NK-92 (cell line): ENCODE measurements around the gene KAT6B.
"Not testable (repeated sequence)": the region's sequence is repeated elsewhere in the genome, so short reads cannot be mapped to it uniquely, and the experiment has no call there.

Experiments
- DNase-seq: peaks from one replicate; lab custom pipeline; 2025; ENCODE audit not compliant: unreplicated experiment; lab: John Stamatoyannopoulos, UW

Gene KAT6B

GRCh38 chr10:74917481-74918077 is 91.2 kb downstream of the KAT6B start:
- DNase-seq: no peak

DNA sequence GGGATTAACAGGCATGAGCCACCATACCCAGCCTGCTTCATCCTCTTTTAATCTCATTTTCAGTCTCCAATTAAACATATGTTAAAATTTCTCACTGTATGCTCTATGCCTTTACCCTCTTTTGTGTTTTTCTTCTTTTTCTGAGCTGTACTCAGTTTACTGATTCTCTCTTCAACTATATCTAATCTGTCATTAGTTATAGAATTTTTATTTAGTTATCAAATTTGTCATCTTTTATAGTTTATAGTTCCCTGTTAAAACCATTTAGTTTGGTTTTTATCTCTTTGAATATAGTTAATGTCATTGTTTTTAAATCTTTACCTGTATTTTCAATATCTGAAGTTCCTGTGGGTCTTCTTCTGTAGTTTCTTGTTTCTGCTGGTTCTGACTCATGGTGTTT is 93.3 kb downstream of the KAT6B start:
- DNase-seq: no peak

DNA sequence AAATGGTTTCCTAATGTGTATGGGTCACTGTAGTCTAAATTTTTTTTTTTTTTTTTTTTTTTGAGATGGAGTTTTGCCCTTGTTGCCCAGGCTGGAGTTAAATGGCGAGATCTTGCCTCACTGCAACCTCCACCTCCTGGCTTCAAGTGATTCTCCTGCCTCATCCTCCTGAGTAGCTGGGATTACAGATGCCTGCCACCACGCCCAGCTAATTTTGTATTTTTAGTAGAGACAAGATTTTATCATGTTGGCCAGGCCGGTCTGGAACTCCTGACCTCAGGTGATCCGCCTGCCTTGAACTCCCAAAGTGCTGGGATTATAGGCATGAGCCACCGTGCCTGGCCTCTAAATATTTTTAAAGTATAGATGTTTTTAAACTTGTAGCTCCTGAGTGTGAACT is 94.7 kb downstream of the KAT6B start:
- DNase-seq: not testable (repeated sequence)

DNA sequence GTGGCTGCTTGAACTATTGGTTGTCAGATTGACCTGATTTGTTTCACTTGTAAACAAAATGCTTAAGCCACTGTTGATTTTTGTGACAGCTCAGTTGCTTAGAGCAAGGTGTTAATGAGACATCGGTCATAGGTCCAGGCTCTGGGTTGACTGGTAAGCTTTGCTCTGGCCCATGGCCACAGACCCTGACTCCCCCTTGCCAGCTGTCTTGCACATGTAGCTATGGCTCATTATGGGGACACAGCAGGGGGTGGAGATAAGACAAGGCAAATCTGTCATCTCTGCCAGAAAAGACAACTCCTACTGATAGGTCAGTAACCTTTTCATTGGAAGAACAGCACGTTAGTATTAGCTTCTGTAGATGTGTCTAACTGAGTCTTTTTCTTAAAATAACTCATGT is 95.3 kb downstream of the KAT6B start:
- no peak for DNase-seq

DNA sequence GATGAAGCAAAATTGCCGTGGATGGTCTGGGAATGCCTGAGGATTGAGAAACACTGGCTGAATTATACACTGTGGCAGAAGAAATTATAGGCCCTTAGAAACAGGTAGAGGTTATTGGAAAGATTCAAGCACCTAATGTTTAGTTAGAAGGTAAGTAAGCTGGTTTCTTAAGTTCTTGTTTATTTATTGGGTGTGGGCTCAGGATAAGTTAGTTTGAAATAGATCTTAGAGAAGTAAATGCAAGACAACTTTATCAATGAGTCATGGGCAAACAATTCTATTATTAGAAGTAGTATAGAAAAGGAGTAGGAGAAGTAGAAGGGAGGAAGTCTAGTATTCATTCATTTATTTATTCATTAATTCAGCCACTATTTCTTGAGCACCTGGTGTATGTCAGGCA is 96.5 kb downstream of the KAT6B start:
- DNase-seq: no peak

- DNase-seq: no peak
Measured at GRCh38 chr10:74923556-74923955, 97.2 kb downstream of the KAT6B start.

DNA sequence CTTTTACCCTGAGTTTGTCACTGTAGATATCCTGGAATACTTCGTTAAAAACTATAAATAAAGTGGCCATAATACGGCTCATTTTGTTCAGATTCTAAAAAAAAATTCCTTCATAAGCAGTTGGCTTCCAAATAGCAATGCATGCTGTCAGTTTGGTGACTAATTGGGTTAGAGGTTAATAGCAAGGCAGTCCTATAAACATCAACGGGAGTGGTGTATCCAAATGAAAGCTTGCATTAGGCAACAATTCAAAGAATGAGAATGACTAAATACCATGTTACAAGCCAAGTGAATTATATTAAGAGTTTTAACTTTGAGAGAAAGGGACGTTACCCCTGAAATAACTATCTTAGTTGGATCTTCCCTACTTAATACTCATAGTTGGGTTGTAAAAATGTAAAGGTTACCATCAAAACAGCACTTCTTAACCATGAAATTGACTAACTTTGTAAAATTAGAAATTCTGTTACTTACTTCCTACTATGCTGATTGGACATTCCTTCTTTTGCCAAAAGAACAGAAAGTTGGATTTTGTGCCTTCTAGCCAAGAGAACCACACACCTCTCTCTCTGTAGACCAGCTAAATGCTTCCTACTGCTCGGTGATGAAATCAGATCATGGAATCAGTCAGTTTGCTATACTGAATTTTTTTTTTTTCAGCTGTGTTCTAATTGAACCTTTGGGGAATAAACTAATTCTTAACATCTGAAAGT is 98.0 kb downstream of the KAT6B start:
- no peak for DNase-seq

- no peak for DNase-seq
Measured at GRCh38 chr10:74925291-74925690, 98.9 kb downstream of the KAT6B start.

- DNase-seq: no peak
Measured at GRCh38 chr10:74925708-74926107, 99.3 kb downstream of the KAT6B start.

DNA sequence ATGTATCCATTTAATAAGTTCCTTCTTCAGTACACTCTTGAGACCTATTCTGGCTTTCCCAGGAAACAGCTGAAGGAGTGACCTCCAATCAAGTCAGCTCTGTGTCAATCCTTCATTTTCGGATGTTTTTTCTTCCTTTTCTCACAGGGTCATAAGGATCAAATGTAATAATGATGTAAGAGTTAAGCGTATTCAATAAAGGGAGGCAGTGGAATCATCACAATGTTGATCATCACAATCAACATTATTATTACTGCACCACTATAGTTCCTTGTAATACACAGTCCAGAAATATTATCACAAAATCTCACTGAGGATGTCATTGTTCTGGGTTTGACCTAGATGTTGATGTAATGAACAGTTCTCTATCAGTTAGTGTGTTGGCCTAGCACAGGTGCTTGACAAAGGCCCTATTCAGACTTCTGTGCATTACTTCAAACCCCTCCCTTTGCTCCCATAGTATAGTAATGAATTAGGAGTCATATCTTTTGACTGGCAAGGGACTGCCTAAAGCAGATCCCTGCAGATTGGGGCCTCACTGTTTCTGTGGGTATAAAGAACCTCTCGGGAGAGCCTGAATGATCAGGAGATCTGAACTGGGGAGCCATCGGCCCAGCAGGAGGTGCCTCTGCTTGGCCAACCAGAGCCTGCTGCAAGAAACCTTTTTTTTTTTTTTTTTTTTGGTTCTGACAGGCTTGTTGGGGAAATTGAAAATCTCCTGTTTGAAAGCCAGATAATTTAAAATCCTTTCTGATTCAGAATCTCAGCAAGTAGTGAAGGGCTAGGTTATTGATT is 100.6 kb downstream of the KAT6B start:
- DNase-seq: no peak

DNA sequence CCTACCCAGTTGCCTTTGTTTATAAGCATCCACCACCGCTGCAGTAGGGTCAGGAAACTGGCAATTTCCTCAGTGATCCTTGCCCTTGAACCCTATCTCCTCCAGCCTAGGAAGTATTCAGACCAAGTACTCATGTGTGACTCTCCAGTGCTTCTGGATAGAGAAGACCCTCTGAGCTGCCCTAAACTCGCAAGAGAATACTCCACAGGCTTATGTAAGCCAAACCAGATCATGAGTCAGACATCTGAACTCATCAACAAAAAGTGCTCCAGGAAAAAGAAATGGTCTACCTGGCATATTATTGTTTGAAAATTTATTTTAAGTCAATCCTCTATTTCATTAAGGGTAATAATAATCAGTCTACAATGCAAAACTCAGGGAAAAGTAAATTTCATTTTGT is 101.3 kb downstream of the KAT6B start:
- no peak for DNase-seq

DNA sequence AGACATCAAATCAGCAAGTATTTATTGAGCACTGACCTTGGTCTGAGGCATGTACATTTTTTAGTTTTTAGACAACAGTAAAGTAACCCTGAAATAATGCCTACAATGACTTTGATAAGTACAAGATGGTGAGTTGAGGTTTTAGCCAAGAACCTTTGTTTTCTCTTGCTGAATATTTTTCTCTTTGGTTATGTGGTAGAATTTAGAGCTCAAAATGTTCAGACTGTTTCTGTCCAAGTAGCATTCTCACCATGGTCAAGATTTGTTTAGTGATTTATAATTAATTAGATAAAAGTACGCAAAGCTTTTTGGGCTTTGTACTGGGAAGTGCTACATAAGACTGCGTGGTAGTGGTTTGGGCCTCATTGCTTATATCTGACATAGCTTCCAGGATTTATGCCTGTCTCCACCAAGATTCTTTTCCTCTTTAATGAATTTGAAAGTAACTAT is 102.4 kb downstream of the KAT6B start:
- no peak for DNase-seq

DNA sequence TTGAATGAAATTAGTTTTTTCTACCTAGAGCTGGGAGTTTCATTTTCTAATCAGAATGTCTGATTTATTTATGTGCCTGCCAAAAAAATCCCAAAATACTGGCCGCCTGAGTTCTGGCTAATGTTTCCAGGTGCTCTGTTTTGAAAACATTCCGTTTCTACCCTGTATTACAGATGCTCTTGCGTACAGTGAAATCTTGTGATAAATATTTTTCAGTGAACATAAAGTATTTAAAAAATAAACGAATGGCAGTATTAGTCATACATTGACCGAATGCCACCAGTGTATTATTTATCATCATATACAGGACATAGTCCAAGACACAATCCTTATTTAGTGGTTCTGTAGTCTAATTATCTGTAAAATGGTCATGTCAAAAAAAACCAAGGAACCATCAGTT is 102.8 kb downstream of the KAT6B start:
- no peak for DNase-seq

DNA sequence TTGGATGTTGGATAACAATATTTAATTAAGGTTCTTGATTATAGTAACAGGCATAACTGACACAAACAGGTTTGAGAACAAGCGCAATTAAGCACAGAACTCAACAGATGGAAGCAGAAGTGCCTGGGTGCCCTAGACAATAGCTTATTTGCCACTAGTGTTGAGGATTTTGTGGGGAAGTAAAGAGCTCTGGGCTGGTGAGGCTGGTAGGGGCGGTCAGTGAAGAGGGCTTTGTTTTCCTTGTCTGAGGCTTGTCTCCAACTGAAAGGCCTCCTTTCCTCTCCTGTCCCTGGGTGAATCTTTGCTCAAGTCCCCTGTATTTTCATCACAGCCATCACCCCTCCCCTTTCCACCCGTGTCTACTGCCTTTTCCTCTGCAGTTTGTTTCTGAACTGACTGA is 104.6 kb downstream of the KAT6B start:
- no peak for DNase-seq

GRCh38 chr10:74932648-74933047 is 106.2 kb downstream of the KAT6B start:
- no peak for DNase-seq

DNA sequence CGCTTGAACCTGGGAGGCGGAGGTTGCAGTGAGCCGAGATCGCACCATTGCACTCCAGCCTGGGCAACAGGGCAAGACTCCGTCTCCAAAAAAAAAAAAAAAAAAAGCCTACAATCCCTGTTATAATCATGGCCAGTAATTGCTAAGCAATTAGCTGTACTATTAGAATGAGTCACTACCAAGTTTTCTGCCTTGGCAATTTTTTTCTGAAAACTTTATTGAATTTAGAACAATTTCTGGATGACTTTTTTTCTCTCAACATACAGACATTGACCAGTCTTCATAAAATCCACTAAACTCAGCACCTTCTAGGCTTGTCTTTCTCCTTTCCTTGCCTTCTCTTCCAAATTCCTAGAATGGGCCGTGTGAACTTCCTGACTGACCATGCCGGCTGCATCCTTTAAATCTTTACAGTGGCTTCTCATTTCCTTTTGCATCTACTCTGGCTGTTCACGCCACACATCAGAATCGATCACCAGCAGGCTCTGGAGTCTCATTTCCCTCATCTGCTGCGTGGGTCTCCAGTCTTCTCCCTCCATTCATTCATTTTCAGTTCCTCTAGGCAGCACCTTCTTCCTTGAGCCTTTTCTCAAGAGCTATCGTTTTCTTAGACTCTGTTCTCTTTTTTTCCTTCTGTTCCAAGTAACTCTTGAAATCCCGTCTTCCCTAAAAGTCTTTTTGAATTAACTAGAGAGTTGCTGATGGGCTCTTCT is 107.9 kb downstream of the KAT6B start:
- no peak for DNase-seq

GRCh38 chr10:74936577-74937265 is 110.3 kb downstream of the KAT6B start:
- no peak for DNase-seq

DNA sequence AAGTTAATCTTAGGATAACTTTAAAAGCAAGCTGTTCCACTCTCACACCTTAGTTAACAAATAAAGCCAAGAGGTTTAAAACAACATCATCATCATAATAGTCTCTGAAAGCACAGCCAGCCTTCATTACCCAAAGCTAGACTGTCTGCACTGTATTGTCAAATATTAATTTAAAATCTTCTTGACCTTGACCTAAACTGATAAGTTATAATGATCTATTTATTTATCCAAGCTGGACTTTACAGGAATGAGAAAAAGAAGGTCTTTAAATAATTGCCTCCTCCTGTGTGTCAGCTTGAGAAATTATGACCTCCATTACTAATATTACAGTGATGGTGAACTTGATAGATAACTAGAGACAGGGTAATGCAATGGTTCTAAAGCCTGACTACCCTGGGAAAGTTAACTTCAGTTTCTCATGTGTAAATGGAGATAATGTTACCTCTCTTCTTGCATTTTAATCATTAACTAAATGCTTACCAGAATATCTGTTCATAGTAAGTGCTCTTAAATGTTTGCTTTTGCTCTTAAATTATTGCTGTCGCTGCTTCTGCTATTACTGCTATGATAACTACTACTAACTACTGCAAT is 111.0 kb downstream of the KAT6B start:
- DNase-seq: no peak

- no peak for DNase-seq
Measured at GRCh38 chr10:74944205-74944604, 117.8 kb downstream of the KAT6B start.

- no peak for DNase-seq
Measured at GRCh38 chr10:74947781-74948401, 121.5 kb downstream of the KAT6B start.
